Endothelial cell of hepatic sinusoid (primary cell): Measurements from ENCODE around the gene NUPR1.
"Not testable (repeated sequence)": the region's sequence is repeated elsewhere in the genome, so short reads cannot be mapped to it uniquely, and the experiment has no call there.

Source experiments
- in situ Hi-C: cut with HindIII; loops from 2 replicates; pipeline ENCODE4 v1.10.0; 2017; ENCODE audit warnings: low sequenced_read_pairs

NUPR1 gene

GRCh38 chr16:28555561-28555960 lies 16.8 kb upstream of the NUPR1 start:
- in situ Hi-C loops, result no loop called here

DNA sequence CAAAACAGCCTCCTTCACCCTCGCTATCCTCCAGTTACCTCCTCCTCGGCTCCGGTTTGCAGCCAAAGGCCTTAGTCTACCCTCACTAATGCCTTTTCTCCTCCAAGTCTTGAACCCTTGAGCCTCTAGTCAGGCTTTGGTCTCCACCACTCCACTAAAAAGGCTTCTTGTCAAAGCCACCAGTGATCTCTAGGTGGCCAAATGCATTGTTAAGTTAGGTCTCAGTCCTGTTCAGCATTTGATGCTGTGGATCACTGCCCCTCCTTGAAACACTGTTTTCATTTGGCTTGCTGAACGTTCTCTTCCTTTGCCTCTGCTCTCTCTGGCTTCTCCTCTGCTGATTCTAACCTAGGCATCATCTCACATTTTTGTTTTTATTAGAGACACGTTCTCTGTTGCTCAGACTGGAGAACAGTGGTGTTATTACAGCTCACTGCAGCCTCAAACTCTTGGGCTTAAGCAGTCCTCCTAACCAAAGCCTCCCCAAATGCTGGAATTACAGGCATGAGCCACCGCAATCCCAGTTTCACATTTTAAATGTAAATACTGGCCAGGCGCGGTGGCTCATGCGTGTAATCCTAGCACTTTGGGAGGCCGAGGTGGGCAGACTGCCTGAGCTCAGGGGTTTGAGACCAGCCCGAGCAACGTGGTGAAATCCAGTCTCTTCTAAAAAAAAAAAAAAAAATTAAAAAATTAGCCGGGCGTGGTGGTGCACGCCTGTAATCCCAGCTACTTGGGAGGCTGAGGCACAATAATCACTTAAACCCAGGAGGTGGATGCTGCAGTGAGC lies 16.1 kb upstream of the NUPR1 start:
- in situ Hi-C loops, result no loop called here

DNA sequence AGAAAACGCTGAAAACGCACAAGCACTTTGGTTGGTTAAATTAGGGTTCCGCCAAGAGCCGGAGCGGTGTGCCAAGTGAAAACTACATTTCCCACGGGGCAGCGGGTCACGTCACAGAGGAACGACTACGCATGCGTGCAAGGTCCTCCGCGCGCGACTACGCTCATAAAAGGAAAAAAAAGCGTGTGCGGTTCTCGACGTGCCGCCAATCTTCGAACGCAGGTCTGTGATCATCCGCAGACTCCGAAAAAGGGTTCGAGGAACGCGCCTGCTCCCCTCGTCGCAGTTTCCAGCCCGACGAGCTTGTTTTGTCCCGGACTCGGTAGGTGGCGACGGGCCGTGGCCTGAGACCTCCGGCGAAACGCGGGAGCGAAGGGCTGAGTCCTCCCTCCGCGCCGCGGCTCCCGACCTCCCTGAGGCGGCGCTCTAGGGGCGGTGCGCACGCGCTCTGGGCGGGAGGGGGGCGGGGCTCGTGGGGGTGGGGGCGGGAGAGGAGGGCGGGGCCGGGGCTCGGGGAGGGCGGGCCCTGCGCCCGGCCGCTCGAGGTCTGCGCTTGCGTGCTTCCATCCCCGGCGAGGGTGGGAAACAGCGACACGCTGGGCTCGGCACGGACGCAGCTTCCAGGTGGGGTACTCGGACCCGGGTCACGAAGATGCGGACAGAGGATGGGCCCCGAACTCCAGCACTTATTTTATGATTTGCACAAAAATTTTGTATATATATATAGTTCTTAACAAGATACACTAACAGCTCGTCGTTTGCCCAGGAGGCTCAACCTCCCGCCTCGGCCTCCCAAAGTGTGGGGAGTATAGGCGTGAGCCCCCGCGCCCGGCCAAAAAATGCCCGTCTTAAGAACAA lies 15.2 kb upstream of the NUPR1 start, which contains the start of gene SGF29:
Gene SGF29 (plus strand): TSS at position 145 of the 858 bp plus-strand sequence. CDS start 27,150 bp downstream, outside the sequence.
- in situ Hi-C loops, result no loop called here

- in situ Hi-C loops, result no loop called here
Observed at GRCh38 chr16:28549301-28549899, 10.6 kb upstream of the NUPR1 start.

- in situ Hi-C loops, result no loop called here
Observed at GRCh38 chr16:28548306-28548802, 9.6 kb upstream of the NUPR1 start.

GRCh38 chr16:28546626-28547025 lies 7.9 kb upstream of the NUPR1 start:
- in situ Hi-C loops, result no loop called here

- in situ Hi-C loops, result not testable (repeated sequence)
Observed at GRCh38 chr16:28545964-28546363, 7.2 kb upstream of the NUPR1 start.

DNA sequence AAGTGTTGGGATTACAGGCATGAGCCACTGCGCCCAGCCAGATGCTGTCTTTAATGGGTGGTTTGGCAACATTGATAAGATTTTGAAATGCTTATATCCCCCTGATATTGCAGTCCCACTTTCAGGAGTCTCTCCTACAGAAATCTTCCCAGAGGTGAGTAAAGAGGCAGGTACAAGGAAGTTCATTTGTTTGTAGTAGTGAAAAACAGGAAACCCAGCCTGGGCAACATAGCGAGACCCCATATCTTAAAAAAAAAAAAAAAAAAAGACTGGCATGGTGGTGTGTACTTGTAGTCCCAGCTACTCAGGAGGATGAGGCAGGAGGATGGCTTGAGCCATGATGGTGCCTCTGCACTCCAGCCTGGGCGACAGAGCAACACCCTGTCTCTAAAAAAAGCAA lies 6.2 kb upstream of the NUPR1 start:
- in situ Hi-C loops, result loop anchor here (5.0 kb wide), 1 partner anchor 43 kb away; no protein-coding TSS in a partner anchor

DNA sequence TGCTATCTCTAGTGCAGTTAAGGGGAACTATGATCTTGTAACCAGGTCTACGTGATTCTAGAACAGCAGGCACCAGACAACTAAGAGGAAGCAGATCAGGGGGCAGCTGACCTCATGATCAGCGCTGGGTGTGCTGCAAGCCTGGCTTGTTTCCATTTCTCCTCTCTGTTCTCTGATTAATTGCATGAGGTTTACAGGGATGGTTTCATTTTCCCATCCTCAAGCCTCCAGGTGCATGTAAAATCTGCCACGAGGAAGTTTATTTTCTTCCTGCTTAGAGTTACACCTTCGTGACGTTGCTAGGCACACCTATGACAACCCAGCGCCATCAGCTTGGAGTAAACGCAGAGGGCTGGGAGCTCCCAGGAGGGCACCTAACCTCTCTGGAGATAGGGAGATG lies 4.3 kb upstream of the NUPR1 start:
- in situ Hi-C loops, result loop anchor here (5.0 kb wide), 1 partner anchor 41 kb away; no protein-coding TSS in a partner anchor

- in situ Hi-C loops, result loop anchor here (5.0 kb wide), 1 partner anchor 40 kb away; no protein-coding TSS in a partner anchor
Observed at GRCh38 chr16:28542646-28543045, 3.9 kb upstream of the NUPR1 start.

DNA sequence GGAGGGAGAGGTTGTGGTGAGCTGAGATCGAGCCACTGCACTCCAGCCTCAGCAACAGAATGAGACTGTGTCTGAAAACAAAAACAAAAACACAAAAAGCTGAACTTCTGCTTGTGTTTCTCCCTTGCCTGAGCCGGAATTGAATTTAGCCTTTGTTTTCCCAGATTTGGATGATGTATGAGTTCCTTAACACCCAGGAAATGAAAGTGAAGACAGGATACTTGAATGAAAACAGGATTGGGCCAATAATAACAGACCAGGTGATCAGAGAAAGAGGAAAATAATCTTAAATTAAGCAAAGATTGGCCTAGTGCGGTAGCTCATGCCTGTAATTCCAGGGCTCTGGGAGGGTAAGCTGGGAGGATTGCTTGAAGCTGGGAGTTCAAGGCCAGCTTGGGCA lies 1.6 kb upstream of the NUPR1 start:
- in situ Hi-C loops, result loop anchor here (5.0 kb wide), 1 partner anchor 38 kb away; no protein-coding TSS in a partner anchor

DNA sequence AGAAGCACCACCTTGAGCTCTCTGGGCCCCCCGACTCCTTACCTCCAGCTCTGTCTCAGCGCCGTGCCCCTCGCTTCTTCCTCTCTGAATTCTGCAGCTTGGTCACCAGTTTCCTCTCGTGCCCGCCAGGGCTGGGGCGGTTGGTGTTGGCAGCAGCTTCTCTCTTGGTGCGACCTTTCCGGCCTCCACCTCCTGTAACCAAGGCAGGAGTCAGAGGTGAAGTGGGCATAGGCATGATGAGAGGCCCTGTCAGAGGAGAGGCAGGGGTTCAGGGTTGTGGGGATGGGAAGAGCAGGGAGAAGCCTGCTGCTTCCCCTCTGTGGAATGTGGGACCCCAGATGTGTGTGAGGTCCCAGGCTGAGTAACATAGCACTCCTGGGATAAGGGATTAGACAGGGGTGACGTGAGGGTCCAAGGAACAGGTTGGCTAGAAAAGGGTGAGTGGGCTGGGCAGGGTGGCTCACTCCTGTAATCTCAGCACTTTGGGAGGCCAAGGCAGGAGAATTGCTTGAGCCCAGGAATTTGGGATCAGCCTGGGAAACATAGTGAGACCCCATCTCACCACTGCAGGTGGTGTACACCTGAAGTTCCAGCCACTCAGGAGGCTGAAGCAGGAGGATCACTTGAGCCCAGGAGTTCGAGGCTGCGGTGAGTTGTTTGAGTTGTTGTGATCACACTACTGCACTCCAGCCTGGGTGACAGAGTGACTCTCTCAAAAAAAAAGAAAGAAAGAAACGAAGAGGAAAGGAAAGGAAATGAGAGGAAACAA lies 626 bp downstream of the NUPR1 start:
- in situ Hi-C loops, result no loop called here

DNA sequence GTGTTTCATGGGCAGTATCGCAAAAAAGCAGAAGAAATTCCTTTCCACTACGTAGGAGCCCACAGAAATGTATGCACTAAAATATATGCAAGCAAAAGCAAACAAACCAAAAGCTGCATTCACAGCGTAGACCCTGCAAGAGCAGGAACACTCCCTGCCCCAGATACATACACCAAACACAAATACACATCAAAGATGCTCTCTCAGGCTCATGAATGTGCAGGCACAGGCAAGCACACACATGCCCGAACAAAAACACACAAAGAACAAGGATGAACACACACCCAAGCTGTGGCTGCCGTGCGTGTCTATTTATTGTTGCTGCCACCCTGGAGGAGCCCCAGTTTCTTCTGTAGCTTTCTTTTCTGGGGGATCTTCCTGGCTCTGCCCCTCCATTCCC lies 1.7 kb downstream of the NUPR1 start:
- in situ Hi-C loops, result no loop called here

GRCh38 chr16:28534542-28535373 lies 4.0 kb downstream of the NUPR1 start:
- in situ Hi-C loops, result no loop called here

DNA sequence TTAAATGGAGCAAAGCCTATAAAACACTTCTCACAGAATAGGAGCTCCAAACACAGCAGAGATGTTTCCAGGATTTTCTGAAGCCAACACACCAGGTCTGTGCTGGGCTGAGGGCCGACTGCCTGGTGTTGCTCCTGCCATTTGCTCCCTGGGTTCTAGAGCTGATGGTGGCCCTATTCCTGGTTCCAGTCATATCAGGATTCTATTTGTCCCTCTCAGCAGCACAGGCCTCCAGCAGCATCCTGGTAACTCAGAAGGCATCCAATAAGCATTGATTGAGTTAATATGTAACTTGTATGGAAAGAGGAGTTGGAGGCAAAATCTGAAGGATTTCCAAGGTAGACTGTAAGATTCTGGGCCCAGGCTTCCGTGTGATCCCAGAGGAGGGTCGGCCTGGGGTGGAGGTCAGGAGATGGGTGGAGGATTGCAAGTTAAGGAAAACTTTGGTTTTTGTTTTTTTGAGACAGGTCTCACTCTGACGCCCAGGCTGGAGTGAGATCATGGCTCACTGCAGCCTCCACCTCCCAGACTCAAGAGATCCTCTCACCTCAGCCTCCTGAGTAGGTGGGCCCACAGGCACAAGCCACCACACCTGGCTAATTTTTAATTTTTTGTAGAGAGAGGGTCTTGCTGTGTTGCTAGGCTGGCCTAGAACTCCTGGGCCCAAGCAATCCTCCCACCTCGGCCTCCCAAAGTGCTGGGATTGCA lies 5.7 kb downstream of the NUPR1 start:
- in situ Hi-C loops, result no loop called here

- in situ Hi-C loops, result no loop called here
Observed at GRCh38 chr16:28531777-28532744, 6.7 kb downstream of the NUPR1 start.

DNA sequence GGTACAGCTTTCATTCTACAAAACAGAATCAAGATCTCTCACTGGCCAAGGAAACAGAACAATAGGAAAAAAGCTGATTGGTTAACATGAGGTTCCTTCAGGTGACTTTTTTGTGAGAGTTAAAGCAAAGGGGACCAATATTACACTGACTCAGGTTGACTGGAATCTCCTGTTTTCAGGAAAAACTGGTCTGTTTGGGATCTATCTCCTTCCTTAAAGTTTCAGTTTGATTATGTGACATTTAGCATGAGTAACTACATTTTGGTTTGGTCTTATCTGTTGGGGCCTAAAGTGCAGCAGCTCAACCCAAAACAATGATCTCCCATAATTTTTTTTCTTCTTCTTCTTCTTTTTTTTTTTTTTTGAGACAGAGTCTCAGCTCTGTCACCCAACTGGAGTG lies 9.7 kb downstream of the NUPR1 start:
- in situ Hi-C loops, result loop anchor here (10.0 kb wide), 1 partner anchor 346 kb away; the partner anchor contains the start of gene ATP2A1
